ES-I3 (cell line): ENCODE measurements around the gene STARD7.
A peak's percentile ranks its signal among the peaks of the same experiment; 100 is the strongest.
"Not testable (repeated sequence)": the region's sequence is repeated elsewhere in the genome, so short reads cannot be mapped to it uniquely, and the experiment has no call there.

ENCODE experiments used
- H3K36me3 ChIP-seq: 2 replicates; pipeline ENCODE4 v1.6.1; 2013; ENCODE audit warnings: mild to moderate bottlenecking, low read length, control low read depth, moderate library complexity; ENCODE audit not compliant: insufficient read depth
- H3K4me1 ChIP-seq: 2 replicates; pipeline ENCODE4 v1.6.1; 2013; ENCODE audit warnings: mild to moderate bottlenecking, control low read depth, low read length; ENCODE audit not compliant: insufficient read depth
- H3K9ac ChIP-seq: 2 replicates; pipeline ENCODE4 v1.6.1; 2013; ENCODE audit warnings: low read depth, mild to moderate bottlenecking, low read length, moderate library complexity
- H3K9me3 ChIP-seq: 2 replicates; pipeline ENCODE4 v1.6.1; 2013; ENCODE audit warnings: mild to moderate bottlenecking, low read length, moderate library complexity; ENCODE audit not compliant: control insufficient read depth, insufficient read depth

STARD7 gene

GRCh38 chr2:96147593-96148201, 60.9 kb downstream of the STARD7 start:
- no peak overlapping the region for H3K9ac ChIP-seq
- peaks cover 22% of the 10 kb centered on the region; the same call in 1 of the 2 replicates for H3K4me1 ChIP-seq

GRCh38 chr2:96146881-96147592, 61.6 kb downstream of the STARD7 start:
- Histone ChIP-seq H3K9ac (no peak overlapping the region), H3K4me1 (peaks cover 22% of the 10 kb centered on the region; the same call in 1 of the 2 replicates)

More at GRCh38 chr2:96147593-96148201, 60.9 kb downstream of the STARD7 start:
- no peaks in the 10 kb centered on the region for H3K36me3 ChIP-seq
- no peaks in the 10 kb centered on the region for H3K9me3 ChIP-seq

GRCh38 chr2:96146153-96146880, 62.3 kb downstream of the STARD7 start:
- peaks cover 22% of the 10 kb centered on the region; the same call in 1 of the 2 replicates for H3K4me1 ChIP-seq
- peak overlapping the region; percentile 48; the same call in 1 of the 2 replicates for H3K9ac ChIP-seq
- no peaks in the 10 kb centered on the region for H3K36me3 ChIP-seq
- H3K9me3 ChIP-seq = no peaks in the 10 kb centered on the region

More at GRCh38 chr2:96146881-96147592, 61.6 kb downstream of the STARD7 start:
- Histone ChIP-seq H3K36me3 (no peaks in the 10 kb centered on the region), H3K9me3 (no peaks in the 10 kb centered on the region)

- Histone ChIP-seq H3K9me3 (no peaks in the 10 kb centered on the region), H3K36me3 (no peaks in the 10 kb centered on the region), H3K9ac (peak overlapping the region; percentile 48), H3K4me1 (peaks cover 22% of the 10 kb centered on the region; the same call in 1 of the 2 replicates)
These were observed 62.8 kb downstream of the STARD7 start for GRCh38 chr2:96145848-96146152.

- Histone ChIP-seq H3K4me1 (peaks cover 22% of the 10 kb centered on the region; the same call in 1 of the 2 replicates), H3K9me3 (no peaks in the 10 kb centered on the region), H3K9ac (peak within 1 kb of the TSS; percentile 48), H3K36me3 (no peaks in the 10 kb centered on the region)
These were observed 63.4 kb downstream of the STARD7 start, which contains the start of gene DUSP2 for GRCh38 chr2:96145036-96145847. DUSP2 (minus strand) TSS chr2:96145440; CDS start chr2:96145354, 86 bp downstream.

- H3K9ac ChIP-seq = peak overlapping the region; percentile 48
- peaks cover 22% of the 10 kb centered on the region; the same call in 1 of the 2 replicates for H3K4me1 ChIP-seq
- H3K9me3 ChIP-seq = no peaks in the 10 kb centered on the region
- no peaks in the 10 kb centered on the region for H3K36me3 ChIP-seq
These were observed 64.1 kb downstream of the STARD7 start for GRCh38 chr2:96144481-96145035.

- peak overlapping the region; percentile 48; the same call in 1 of the 2 replicates for H3K9ac ChIP-seq
- no peaks in the 10 kb centered on the region for H3K36me3 ChIP-seq
- H3K9me3 ChIP-seq = no peaks in the 10 kb centered on the region
- H3K4me1 ChIP-seq = peaks cover 22% of the 10 kb centered on the region; the same call in 1 of the 2 replicates
These were observed 64.7 kb downstream of the STARD7 start for GRCh38 chr2:96143848-96144480.

- Histone ChIP-seq H3K9me3 (no peaks in the 10 kb centered on the region), H3K9ac (no peak overlapping the region), H3K36me3 (no peaks in the 10 kb centered on the region), H3K4me1 (peaks cover 22% of the 10 kb centered on the region; the same call in 1 of the 2 replicates)
These were observed 65.3 kb downstream of the STARD7 start for GRCh38 chr2:96143231-96143847.

GRCh38 chr2:96142217-96143113, 66.2 kb downstream of the STARD7 start:
- Histone ChIP-seq H3K36me3 (no peaks in the 10 kb centered on the region), H3K9ac (no peak overlapping the region), H3K9me3 (no peaks in the 10 kb centered on the region), H3K4me1 (peaks cover 18% of the 10 kb centered on the region; the same call in 1 of the 2 replicates)

GRCh38 chr2:96141624-96141967, 67.0 kb downstream of the STARD7 start:
- H3K9me3 ChIP-seq, H3K36me3 ChIP-seq, H3K9ac ChIP-seq: not testable (repeated sequence)
- peaks cover 14% of the 10 kb centered on the region; the same call in 1 of the 2 replicates for H3K4me1 ChIP-seq

GRCh38 chr2:96140941-96141623, 67.5 kb downstream of the STARD7 start:
- Histone ChIP-seq H3K36me3 (no peaks in the 10 kb centered on the region), H3K9me3 (no peaks in the 10 kb centered on the region), H3K9ac (no peak overlapping the region), H3K4me1 (peaks cover 9% of the 10 kb centered on the region; the same call in 1 of the 2 replicates)
